ENCODE results near the gene GRIA1. TPM values are rescaled to one million over a fixed set of nuclear protein-coding genes. Genes with fewer than 3 reads are reported as not detected.
A peak's percentile ranks its signal among the peaks of the same experiment; 100 is the strongest.

Gene GRIA1
- total and polyA plus RNA-seq, 2 of the 4 experiments (the other 2 are of a cell fraction): 0.48 to 1.3 TPM

GRCh38 chr5:153558957-153559356, 68.5 kb downstream of the GRIA1 start (continued):
- TF ChIP-seq ELK1 (IDR thresholded peaks at IDR 0.05; ENCODE audit: borderline replicate concordance, low read depth, low read length): no peak
- no peak for TF ChIP-seq RFX5 (IDR thresholded peaks at IDR 0.05; ENCODE audit: low read depth, low read length)
- no peak for TF ChIP-seq MAZ (IDR thresholded peaks at IDR 0.05; ENCODE audit: borderline replicate concordance, low read depth, low read length)

DNA sequence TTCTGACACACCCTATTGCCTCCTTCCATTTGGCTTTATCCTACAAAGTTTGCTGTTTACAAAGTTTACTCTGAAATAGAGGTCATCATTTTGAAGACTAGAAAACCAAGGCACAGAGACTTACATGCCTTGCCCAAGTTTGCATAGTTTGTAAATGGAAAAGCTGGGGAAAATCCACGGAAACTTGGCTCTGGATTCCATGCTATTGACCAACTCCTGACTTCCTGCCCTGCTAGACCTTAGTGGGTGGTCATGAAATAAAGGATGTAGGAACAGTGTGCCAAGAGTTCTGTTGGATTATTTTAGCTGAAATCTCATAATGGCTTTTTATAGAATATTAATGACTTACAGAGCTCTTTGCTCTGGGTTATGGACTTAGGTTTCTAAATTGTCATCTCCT, 69.5 kb downstream of the GRIA1 start:
- Histone ChIP-seq H2BK5ac (ENCODE audit: low read depth, low read length, poor library complexity, severe bottlenecking) (no peak overlapping the region), H4K8ac (ENCODE audit: low read depth in 2 of 2, low read length in 2 of 2) (no peak overlapping the region), H4K5ac (ENCODE audit: low read depth, low read length) (no peak overlapping the region), H3K9me3 (ENCODE audit: control insufficient read depth, insufficient read depth, low read length) (0 out of 2 replicates have a peak, but pooled peaks cover 2% of the 10 kb centered on the region), H3K56ac (ENCODE audit: extremely low read depth, insufficient read depth, low read length) (no peak overlapping the region), H2AFZ (replicated peaks; ENCODE audit: low read length, poor library complexity) (no peak overlapping the region), H4K20me1 (ENCODE audit: insufficient read depth, low read length) (no peaks in the 10 kb centered on the region), H2BK15ac (ENCODE audit: low read depth, low read length) (no peak overlapping the region), H2BK120ac (ENCODE audit: low read depth, low read length) (peak overlapping the region; percentile 40; the same call in 1 of the 2 replicates), H3K18ac (ENCODE audit: low read depth, low read length) (peak overlapping the region; percentile 70; the same call in 1 of the 2 replicates), H3K4me1 (ENCODE audit: control insufficient read depth, insufficient read depth, low read length) (peaks cover 9% of the 10 kb centered on the region), H3K79me1 (ENCODE audit: low read depth in 1 of 2, low read length in 2 of 2) (no peaks in the 10 kb centered on the region), H2AK5ac (ENCODE audit: low read depth, low read length) (no peak overlapping the region), H2BK20ac (ENCODE audit: low read depth, low read length) (no peak overlapping the region), H3K4me2 (ENCODE audit: low read depth, low read length) (no peak overlapping the region), H4K91ac (ENCODE audit: insufficient read depth, low read depth, low read length) (peak overlapping the region; percentile 10; the same call in 1 of the 2 replicates), H3K4ac (ENCODE audit: low read depth, low read length) (0 out of 2 replicates have a peak overlapping the region, but pooled peaks have one; percentile 2), H3K23ac (ENCODE audit: low read depth, low read length) (no peak overlapping the region; the same call in 1 of the 2 replicates), H3K4me3 (ENCODE audit: insufficient read depth, low read depth, low read length) (no peak overlapping the region), H3K36me3 (ENCODE audit: control insufficient read depth, insufficient read depth, low read length) (no peaks in the 10 kb centered on the region), H3K9ac (ENCODE audit: low read depth, low read length) (no peak overlapping the region), H3K27ac (ENCODE audit: insufficient read depth, low read length) (no peak overlapping the region), H2AK9ac (replicated peaks; ENCODE audit: low read depth, low read length, poor library complexity) (no peak overlapping the region), H3K9me1 (ENCODE audit: insufficient read depth, low read length) (no peaks in the 10 kb centered on the region), H3K14ac (replicated peaks; ENCODE audit: low read depth, low read length) (no peak overlapping the region), H3K27me3 (ENCODE audit: control insufficient read depth, insufficient read depth, low read length) (no peaks in the 10 kb centered on the region)
- TF ChIP-seq MAZ (IDR thresholded peaks at IDR 0.05; ENCODE audit: borderline replicate concordance, low read depth, low read length): no peak
- no peak for TF ChIP-seq CEBPB (IDR thresholded peaks at IDR 0.05; ENCODE audit: low read depth, low read length)
- TF ChIP-seq, protein P1, sequence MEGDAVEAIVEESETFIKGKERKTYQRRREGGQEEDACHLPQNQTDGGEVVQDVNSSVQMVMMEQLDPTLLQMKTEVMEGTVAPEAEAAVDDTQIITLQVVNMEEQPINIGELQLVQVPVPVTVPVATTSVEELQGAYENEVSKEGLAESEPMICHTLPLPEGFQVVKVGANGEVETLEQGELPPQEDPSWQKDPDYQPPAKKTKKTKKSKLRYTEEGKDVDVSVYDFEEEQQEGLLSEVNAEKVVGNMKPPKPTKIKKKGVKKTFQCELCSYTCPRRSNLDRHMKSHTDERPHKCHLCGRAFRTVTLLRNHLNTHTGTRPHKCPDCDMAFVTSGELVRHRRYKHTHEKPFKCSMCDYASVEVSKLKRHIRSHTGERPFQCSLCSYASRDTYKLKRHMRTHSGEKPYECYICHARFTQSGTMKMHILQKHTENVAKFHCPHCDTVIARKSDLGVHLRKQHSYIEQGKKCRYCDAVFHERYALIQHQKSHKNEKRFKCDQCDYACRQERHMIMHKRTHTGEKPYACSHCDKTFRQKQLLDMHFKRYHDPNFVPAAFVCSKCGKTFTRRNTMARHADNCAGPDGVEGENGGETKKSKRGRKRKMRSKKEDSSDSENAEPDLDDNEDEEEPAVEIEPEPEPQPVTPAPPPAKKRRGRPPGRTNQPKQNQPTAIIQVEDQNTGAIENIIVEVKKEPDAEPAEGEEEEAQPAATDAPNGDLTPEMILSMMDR (conservative IDR thresholded peaks at IDR 0.05; ENCODE audit: low read depth, low read length): no peak
- TF ChIP-seq RFX5 (IDR thresholded peaks at IDR 0.05; ENCODE audit: low read depth, low read length): no peak
- TF ChIP-seq RAD21 (IDR thresholded peaks at IDR 0.05; ENCODE audit: low read length): no peak
- no peak for TF ChIP-seq RCOR1 (IDR thresholded peaks at IDR 0.05; ENCODE audit: insufficient replicate concordance, low read length)
- TF ChIP-seq MXI1 (IDR thresholded peaks at IDR 0.05; ENCODE audit: borderline replicate concordance, low read depth, low read length): no peak
- no peak for TF ChIP-seq FOS (IDR thresholded peaks at IDR 0.05; ENCODE audit: low read depth, low read length)
- TF ChIP-seq POLR2A (IDR thresholded peaks at IDR 0.05; ENCODE audit: low read depth, low read length): no peak
- TF ChIP-seq MAFK (IDR thresholded peaks at IDR 0.05; ENCODE audit: low read depth, low read length): no peak
- TF ChIP-seq CHD1 (IDR thresholded peaks at IDR 0.05; ENCODE audit: low read depth, low read length): no peak
- TF ChIP-seq SMC3 (IDR thresholded peaks at IDR 0.05; ENCODE audit: low read depth, low read length): no peak
- no peak for ATAC-seq (ENCODE audit: low read depth)
- 20% methylated on average over 1 of the region's 1 CpG; no CpG with 5 or more reads in 1 of the 2 experiments for WGBS, 2 experiments (ENCODE audit: extremely low coverage in 2 of 2, insufficient read length in 1 of 2)
- ChIA-PET POLR2A (ENCODE audit: unreplicated experiment) (no interaction called here), CTCF (no interaction called here)
- dilution Hi-C loops (cut with HindIII; ENCODE audit: low sequenced_read_pairs, unreplicated experiment): no loop called here
- in situ Hi-C loops (cut with MboI; ENCODE audit: low sequenced_read_pairs): no loop called here
- intact Hi-C loops (cut with micrococcal nuclease): no loop called here
- BruUV-seq (replicated peaks): no TSS peak
- no peak for DNase-seq
